Esophagus muscularis mucosa (tissue), 4 donors: ENCODE data around the gene RNF125. TPM values are rescaled to one million over a fixed set of nuclear protein-coding genes. Genes with fewer than 3 reads are reported as not detected.

Experiments used
- DNase-seq: peaks from one replicate; pipeline ENCODE4 v3.0.0-alpha.2; 2017; ENCODE audit errors: extremely low spot score
- H3K27ac ChIP-seq, 4 donors: fragments of 200-600 bp; sonication (generic); replicated peaks in 1 of 4; 1 replicate in 3 of 4; 2 replicates in 1 of 4; pipeline ENCODE4 v1.5.1; 2016 to 2019; ENCODE audit warnings: mild to moderate bottlenecking in 1 of 4
- H3K27me3 ChIP-seq, 4 donors: fragments of 200-600 bp; sonication (generic); one replicate each; pipeline versions ENCODE4 v1.5.1 to v1.6.0; 2016 to 2019
- H3K36me3 ChIP-seq, 4 donors: fragments of 200-600 bp; sonication (generic); one replicate each; pipeline ENCODE4 v1.5.1; 2016 to 2019
- H3K4me1 ChIP-seq, 4 donors: fragments of 200-600 bp; sonication (generic); one replicate each; pipeline ENCODE4 v1.5.1; 2016 to 2019
- H3K4me3 ChIP-seq, 4 donors: fragments of 200-600 bp; sonication (generic); 1 replicate in 2 of 4; 2 replicates in 2 of 4; pipeline ENCODE4 v1.5.1; 2016 to 2019; ENCODE audit warnings: mild to moderate bottlenecking in 4 of 4, moderate library complexity in 1 of 4
- H3K9me3 ChIP-seq, 4 donors: fragments of 200-600 bp; sonication (generic); 1 replicate in 3 of 4; 2 replicates in 1 of 4; pipeline ENCODE4 v1.5.1; 2016 to 2019
- EP300 ChIP-seq: sonication (generic); formaldehyde crosslinking; IDR thresholded peaks from one replicate; pipeline ENCODE4 v1.6.1; 2017; ENCODE audit warnings: antibody characterized with exemption
- POLR2A ChIP-seq: fragments of 450-650 bp; IDR thresholded peaks from one replicate; pipeline ENCODE4 v1.6.1; 2017; ENCODE audit warnings: antibody characterized with exemption, moderate library complexity, mild to moderate bottlenecking, low read depth
- POLR2AphosphoS5 ChIP-seq, 2 donors: sonication (generic); formaldehyde crosslinking; IDR thresholded peaks; one replicate each; pipeline ENCODE4 v1.6.1; 2017; ENCODE audit warnings: antibody characterized with exemption in 2 of 2
- WGBS: methylation state at CpG from one replicate; pipeline ENCODE4 v1.1.5; 2018; 5-methylcytosine and 5-hydroxymethylcytosine counted together
- intact Hi-C: fragments of 100-400 bp; cut with DNase I; formaldehyde crosslinking; loops from one replicate; pipeline ENCODE4 v1.15.1; 2023
- total RNA-seq, 4 donors: library from RNA; depleted of rRNA; stranded (reverse); fragments of >200 nt; gene quantifications; one replicate each; pipeline versions ENCODE4 v1.1.0 to v1.2.1, GENCODE V29; 2016
- TF ChIP-seq, protein P1 (sequence below), 3 experiments: fragments of 200-600 bp in 2 of 3; fragments of 450-650 bp in 1 of 3; sonication (generic) in 2 of 3; IDR thresholded peaks; one replicate each; pipeline ENCODE4 v1.5.1; 2017 to 2019; ENCODE audit warnings: antibody characterized with exemption in 3 of 3, mild to moderate bottlenecking in 2 of 3, moderate library complexity in 1 of 3

The RNF125 gene
- total RNA-seq, 4 donors from 2014 or later, result 3.3 to 5.2 (median 4.3) TPM

DNA sequence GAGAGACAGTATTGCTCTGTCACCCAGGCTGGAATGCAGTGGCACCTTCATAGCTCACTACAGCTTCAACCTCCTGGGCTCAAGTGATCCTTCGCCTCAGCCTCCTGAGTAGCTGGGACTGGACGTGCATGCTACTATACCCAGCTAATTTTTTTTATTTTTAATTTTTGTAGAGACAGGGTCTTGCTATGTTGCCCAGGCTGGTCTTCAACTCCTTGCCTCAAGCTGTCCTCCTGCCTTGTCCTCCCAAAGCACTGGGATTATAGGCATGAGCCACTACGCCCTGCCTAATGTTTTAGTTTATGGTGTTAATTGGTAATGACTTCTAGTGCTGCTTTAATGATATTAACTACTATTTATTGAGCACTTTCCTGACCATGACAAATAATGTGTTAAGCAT is 91.4 kb downstream of the RNF125 start:
- Histone ChIP-seq H3K9me3 (no peaks in the 10 kb centered on the region), H3K27ac (no peak overlapping the region), H3K4me1 (no peaks in the 10 kb centered on the region), H3K27me3 (no peaks in the 10 kb centered on the region), H3K4me3 (no peak overlapping the region), H3K36me3 (peaks cover 0 to 32% (median 14%) of the 10 kb centered on the region in 4 donors)
- intact Hi-C loops, result no loop called here
- WGBS, result 97% methylated on average over 3 of the region's 3 CpGs
- TF ChIP-seq POLR2A, result no peak
- TF ChIP-seq POLR2AphosphoS5 (IDR thresholded peaks at IDR 0.05), result no peak
- TF ChIP-seq, protein P1, sequence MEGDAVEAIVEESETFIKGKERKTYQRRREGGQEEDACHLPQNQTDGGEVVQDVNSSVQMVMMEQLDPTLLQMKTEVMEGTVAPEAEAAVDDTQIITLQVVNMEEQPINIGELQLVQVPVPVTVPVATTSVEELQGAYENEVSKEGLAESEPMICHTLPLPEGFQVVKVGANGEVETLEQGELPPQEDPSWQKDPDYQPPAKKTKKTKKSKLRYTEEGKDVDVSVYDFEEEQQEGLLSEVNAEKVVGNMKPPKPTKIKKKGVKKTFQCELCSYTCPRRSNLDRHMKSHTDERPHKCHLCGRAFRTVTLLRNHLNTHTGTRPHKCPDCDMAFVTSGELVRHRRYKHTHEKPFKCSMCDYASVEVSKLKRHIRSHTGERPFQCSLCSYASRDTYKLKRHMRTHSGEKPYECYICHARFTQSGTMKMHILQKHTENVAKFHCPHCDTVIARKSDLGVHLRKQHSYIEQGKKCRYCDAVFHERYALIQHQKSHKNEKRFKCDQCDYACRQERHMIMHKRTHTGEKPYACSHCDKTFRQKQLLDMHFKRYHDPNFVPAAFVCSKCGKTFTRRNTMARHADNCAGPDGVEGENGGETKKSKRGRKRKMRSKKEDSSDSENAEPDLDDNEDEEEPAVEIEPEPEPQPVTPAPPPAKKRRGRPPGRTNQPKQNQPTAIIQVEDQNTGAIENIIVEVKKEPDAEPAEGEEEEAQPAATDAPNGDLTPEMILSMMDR (IDR thresholded peaks at IDR 0.05), result no peak
- no peak for TF ChIP-seq EP300
- DNase-seq, result no peak

DNA sequence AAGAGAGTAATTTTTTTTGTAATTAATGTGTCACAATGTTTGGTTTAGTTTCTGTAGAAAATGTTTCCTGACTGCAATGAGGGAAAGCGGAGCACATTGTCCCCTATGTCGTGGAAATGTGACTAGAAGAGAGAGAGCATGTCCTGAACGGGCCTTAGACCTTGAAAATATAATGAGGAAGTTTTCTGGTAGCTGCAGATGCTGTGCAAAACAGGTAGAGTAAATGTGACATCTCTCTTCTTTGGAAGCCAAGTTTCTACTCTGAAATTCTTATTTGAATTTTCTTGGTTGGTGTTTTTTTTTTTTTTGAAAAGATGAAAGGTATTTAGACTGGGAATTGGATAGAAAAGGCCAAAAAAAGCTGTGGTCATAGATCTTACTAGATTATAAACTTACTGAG is 93.1 kb downstream of the RNF125 start:
- 87% methylated on average over 3 of the region's 3 CpGs for WGBS
- H3K4me3 ChIP-seq, result no peak overlapping the region
- peaks cover 0 to 44% (median 26%) of the 10 kb centered on the region in 4 donors for H3K36me3 ChIP-seq
- H3K4me1 ChIP-seq, result no peaks in the 10 kb centered on the region
- DNase-seq, result no peak
- intact Hi-C loops, result no loop called here
- no peak for TF ChIP-seq EP300
- no peak for TF ChIP-seq POLR2A
- TF ChIP-seq POLR2AphosphoS5 (IDR thresholded peaks at IDR 0.05), result no peak
- TF ChIP-seq, protein P1 (IDR thresholded peaks at IDR 0.05), result no peak
- no peak overlapping the region for H3K27ac ChIP-seq
- H3K27me3 ChIP-seq, result no peaks in the 10 kb centered on the region
- no peaks in the 10 kb centered on the region for H3K9me3 ChIP-seq

DNA sequence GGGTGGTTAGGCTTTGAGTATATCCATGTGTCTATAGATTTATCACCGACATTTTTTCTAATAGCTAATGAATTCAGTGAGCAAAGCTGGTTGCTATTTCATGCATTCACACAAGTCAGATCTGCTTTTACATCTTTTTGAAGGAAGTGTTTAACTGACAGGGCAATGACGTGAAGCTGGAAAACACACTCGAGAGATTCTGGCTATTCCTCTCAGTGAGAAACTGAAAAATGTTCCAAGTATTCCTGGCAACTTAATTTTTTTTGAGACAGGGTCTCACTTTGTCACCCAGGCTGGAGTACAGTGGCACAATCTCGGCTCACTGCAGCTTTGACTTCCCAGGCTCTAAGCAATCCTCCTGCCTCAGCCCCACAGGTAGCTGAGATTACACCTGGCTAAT is 94.2 kb downstream of the RNF125 start:
- intact Hi-C loops, result no loop called here
- Histone ChIP-seq H3K36me3 (peaks cover 0 to 55% (median 32%) of the 10 kb centered on the region in 4 donors), H3K4me3 (no peak overlapping the region), H3K27ac (no peak overlapping the region), H3K27me3 (no peaks in the 10 kb centered on the region), H3K9me3 (no peaks in the 10 kb centered on the region), H3K4me1 (no peaks in the 10 kb centered on the region)
- no peak for TF ChIP-seq EP300
- TF ChIP-seq POLR2A, result no peak
- TF ChIP-seq, protein P1 (IDR thresholded peaks at IDR 0.05), result no peak
- TF ChIP-seq POLR2AphosphoS5 (IDR thresholded peaks at IDR 0.05), result no peak
- no peak for DNase-seq
- 91% methylated on average over 4 of the region's 4 CpGs for WGBS

DNA sequence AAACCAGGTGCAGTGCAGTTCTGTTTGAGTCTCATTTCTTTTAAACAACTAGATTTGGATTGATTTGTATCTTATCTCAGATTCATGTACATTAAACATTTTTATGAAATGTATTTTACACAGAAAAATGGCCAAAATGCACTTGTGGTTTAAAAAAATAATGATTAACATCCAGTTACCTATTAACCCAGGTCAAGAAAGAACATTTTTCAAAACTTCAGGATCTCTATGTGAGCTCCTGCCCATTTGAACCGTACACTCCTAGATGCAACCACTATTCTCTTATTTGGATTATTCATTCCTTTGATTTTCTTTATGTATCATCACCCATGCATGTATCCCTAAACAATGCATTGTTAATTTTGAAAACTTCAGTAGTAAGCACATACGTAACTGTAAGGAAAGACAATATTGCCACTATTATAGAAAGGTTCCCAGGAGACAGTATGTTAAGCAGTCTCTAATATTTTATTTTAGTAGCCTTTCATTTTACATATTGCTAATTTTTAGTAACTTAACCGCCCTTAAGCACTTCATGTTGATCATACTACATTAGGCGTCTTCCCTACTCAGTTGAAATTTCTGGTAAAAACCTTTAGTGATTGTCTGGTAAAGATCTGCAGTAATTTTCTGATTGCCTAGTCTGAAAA is 95.8 kb downstream of the RNF125 start:
- intact Hi-C loops, result no loop called here
- no peaks in the 10 kb centered on the region for H3K4me1 ChIP-seq
- peaks cover 0 to 70% (median 41%) of the 10 kb centered on the region in 4 donors for H3K36me3 ChIP-seq
- DNase-seq, result no peak
- H3K27me3 ChIP-seq, result no peaks in the 10 kb centered on the region
- TF ChIP-seq, protein P1 (IDR thresholded peaks at IDR 0.05), result no peak
- no peak for TF ChIP-seq POLR2AphosphoS5 (IDR thresholded peaks at IDR 0.05)
- no peak for TF ChIP-seq EP300
- no peak for TF ChIP-seq POLR2A
- no peaks in the 10 kb centered on the region for H3K9me3 ChIP-seq
- H3K4me3 ChIP-seq, result no peak overlapping the region
- 97% methylated on average over 4 of the region's 4 CpGs for WGBS
- H3K27ac ChIP-seq, result no peak overlapping the region

DNA sequence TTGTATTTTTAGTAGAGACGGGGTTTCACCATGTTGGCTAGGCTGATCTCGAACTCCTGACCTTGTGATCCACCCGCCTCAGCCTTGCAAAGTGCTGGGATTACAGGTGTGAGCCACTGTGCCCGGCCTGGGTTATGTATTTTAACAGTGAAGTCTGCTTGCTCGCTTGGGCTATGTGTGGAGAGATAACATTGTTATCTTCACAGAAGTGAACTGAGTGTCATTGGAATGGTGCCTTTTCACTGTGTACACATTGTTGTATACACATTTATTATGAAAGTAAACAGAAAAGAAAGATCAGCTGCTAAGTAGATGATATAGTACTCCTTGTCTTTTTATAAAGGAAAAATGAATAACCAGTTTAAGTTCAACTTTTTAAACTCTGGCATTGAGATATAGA is 103.4 kb downstream of the RNF125 start:
- H3K4me1 ChIP-seq, result no peaks in the 10 kb centered on the region
- intact Hi-C loops, result no loop called here
- no peaks in the 10 kb centered on the region for H3K27me3 ChIP-seq
- no peak overlapping the region for H3K27ac ChIP-seq
- WGBS, result 95% methylated on average over 5 of the region's 5 CpGs
- H3K4me3 ChIP-seq, result no peak overlapping the region
- H3K36me3 ChIP-seq, result peaks cover 0 to 71% (median 36%) of the 10 kb centered on the region in 4 donors
- H3K9me3 ChIP-seq, result no peaks in the 10 kb centered on the region
- DNase-seq, result no peak
- TF ChIP-seq, protein P1 (IDR thresholded peaks at IDR 0.05), result no peak
- TF ChIP-seq POLR2AphosphoS5 (IDR thresholded peaks at IDR 0.05) (no peak), EP300 (no peak), POLR2A (no peak)
